ENCODE measurements around the gene CEBPA.

CEBPA gene

GRCh38 chr19:33273065-33273736, 29.1 kb downstream of the CEBPA start:
- no peak for DNase-seq
- H3K36me3 ChIP-seq (ENCODE audit: control insufficient read depth, insufficient read depth, low read length) = no peaks in the 10 kb centered on the region
- no peaks in the 10 kb centered on the region for H3K4me1 ChIP-seq (ENCODE audit: control insufficient read depth, insufficient read depth, low read length, poor library complexity, severe bottlenecking)
- no peaks in the 10 kb centered on the region for H3K27me3 ChIP-seq (replicated peaks; ENCODE audit: control insufficient read depth, insufficient read depth, low read length, poor library complexity, severe bottlenecking)
- no peak overlapping the region for H3K4me3 ChIP-seq (ENCODE audit: insufficient read depth, low read depth, low read length, poor library complexity, severe bottlenecking)
- H3K27ac ChIP-seq (ENCODE audit: insufficient read depth, low read length, poor library complexity, severe bottlenecking) = no peak overlapping the region
- H3K9me3 ChIP-seq (ENCODE audit: control insufficient read depth, low read length) = no peaks in the 10 kb centered on the region

GRCh38 chr19:33271246-33272021, 30.9 kb downstream of the CEBPA start:
- H3K4me1 ChIP-seq (ENCODE audit: control insufficient read depth, insufficient read depth, low read length, poor library complexity, severe bottlenecking) = no peaks in the 10 kb centered on the region

GRCh38 chr19:33270769-33271168, 31.6 kb downstream of the CEBPA start:
- Histone ChIP-seq H3K4me1 (ENCODE audit: control insufficient read depth, insufficient read depth, low read length, poor library complexity, severe bottlenecking) (no peaks in the 10 kb centered on the region), H3K4me3 (ENCODE audit: insufficient read depth, low read depth, low read length, poor library complexity, severe bottlenecking) (no peak overlapping the region), H3K27ac (ENCODE audit: insufficient read depth, low read length, poor library complexity, severe bottlenecking) (no peak overlapping the region), H3K9me3 (ENCODE audit: control insufficient read depth, low read length) (no peaks in the 10 kb centered on the region), H3K36me3 (ENCODE audit: control insufficient read depth, insufficient read depth, low read length) (no peaks in the 10 kb centered on the region), H3K27me3 (replicated peaks; ENCODE audit: control insufficient read depth, insufficient read depth, low read length, poor library complexity, severe bottlenecking) (no peaks in the 10 kb centered on the region)
- DNase-seq = no peak

More at GRCh38 chr19:33271246-33272021, 30.9 kb downstream of the CEBPA start:
- no peak overlapping the region for H3K27ac ChIP-seq (ENCODE audit: insufficient read depth, low read length, poor library complexity, severe bottlenecking)
- no peak for DNase-seq
- H3K4me3 ChIP-seq (ENCODE audit: insufficient read depth, low read depth, low read length, poor library complexity, severe bottlenecking) = no peak overlapping the region
- H3K36me3 ChIP-seq (ENCODE audit: control insufficient read depth, insufficient read depth, low read length) = no peaks in the 10 kb centered on the region
- H3K27me3 ChIP-seq (replicated peaks; ENCODE audit: control insufficient read depth, insufficient read depth, low read length, poor library complexity, severe bottlenecking) = no peaks in the 10 kb centered on the region
- no peaks in the 10 kb centered on the region for H3K9me3 ChIP-seq (ENCODE audit: control insufficient read depth, low read length)

GRCh38 chr19:33269016-33269415, 33.3 kb downstream of the CEBPA start:
- Histone ChIP-seq H3K27ac (ENCODE audit: insufficient read depth, low read length, poor library complexity, severe bottlenecking) (no peak overlapping the region), H3K4me3 (ENCODE audit: insufficient read depth, low read depth, low read length, poor library complexity, severe bottlenecking) (no peak overlapping the region), H3K36me3 (ENCODE audit: control insufficient read depth, insufficient read depth, low read length) (no peaks in the 10 kb centered on the region), H3K27me3 (replicated peaks; ENCODE audit: control insufficient read depth, insufficient read depth, low read length, poor library complexity, severe bottlenecking) (no peaks in the 10 kb centered on the region), H3K4me1 (ENCODE audit: control insufficient read depth, insufficient read depth, low read length, poor library complexity, severe bottlenecking) (no peaks in the 10 kb centered on the region), H3K9me3 (ENCODE audit: control insufficient read depth, low read length) (no peaks in the 10 kb centered on the region)
- no peak for DNase-seq

GRCh38 chr19:33268162-33268991, 34.0 kb downstream of the CEBPA start:
- H3K36me3 ChIP-seq (ENCODE audit: control insufficient read depth, insufficient read depth, low read length) = no peaks in the 10 kb centered on the region
- H3K4me1 ChIP-seq (ENCODE audit: control insufficient read depth, insufficient read depth, low read length, poor library complexity, severe bottlenecking) = no peaks in the 10 kb centered on the region
- DNase-seq = no peak
- H3K4me3 ChIP-seq (ENCODE audit: insufficient read depth, low read depth, low read length, poor library complexity, severe bottlenecking) = no peak overlapping the region
- H3K9me3 ChIP-seq (ENCODE audit: control insufficient read depth, low read length) = no peaks in the 10 kb centered on the region
- H3K27me3 ChIP-seq (replicated peaks; ENCODE audit: control insufficient read depth, insufficient read depth, low read length, poor library complexity, severe bottlenecking) = no peaks in the 10 kb centered on the region
- H3K27ac ChIP-seq (ENCODE audit: insufficient read depth, low read length, poor library complexity, severe bottlenecking) = no peak overlapping the region

GRCh38 chr19:33267706-33268105, 34.6 kb downstream of the CEBPA start:
- Histone ChIP-seq H3K27ac (ENCODE audit: insufficient read depth, low read length, poor library complexity, severe bottlenecking) (no peak overlapping the region), H3K9me3 (ENCODE audit: control insufficient read depth, low read length) (no peaks in the 10 kb centered on the region), H3K4me1 (ENCODE audit: control insufficient read depth, insufficient read depth, low read length, poor library complexity, severe bottlenecking) (no peaks in the 10 kb centered on the region), H3K36me3 (ENCODE audit: control insufficient read depth, insufficient read depth, low read length) (no peaks in the 10 kb centered on the region), H3K4me3 (ENCODE audit: insufficient read depth, low read depth, low read length, poor library complexity, severe bottlenecking) (no peak overlapping the region), H3K27me3 (replicated peaks; ENCODE audit: control insufficient read depth, insufficient read depth, low read length, poor library complexity, severe bottlenecking) (no peaks in the 10 kb centered on the region)
- no peak for DNase-seq

- Histone ChIP-seq H3K9me3 (ENCODE audit: control insufficient read depth, low read length) (no peaks in the 10 kb centered on the region), H3K27me3 (replicated peaks; ENCODE audit: control insufficient read depth, insufficient read depth, low read length, poor library complexity, severe bottlenecking) (no peaks in the 10 kb centered on the region), H3K36me3 (ENCODE audit: control insufficient read depth, insufficient read depth, low read length) (no peaks in the 10 kb centered on the region), H3K27ac (ENCODE audit: insufficient read depth, low read length, poor library complexity, severe bottlenecking) (no peak overlapping the region), H3K4me3 (ENCODE audit: insufficient read depth, low read depth, low read length, poor library complexity, severe bottlenecking) (no peak overlapping the region), H3K4me1 (ENCODE audit: control insufficient read depth, insufficient read depth, low read length, poor library complexity, severe bottlenecking) (no peaks in the 10 kb centered on the region)
- no peak for DNase-seq
Measured at GRCh38 chr19:33266974-33267484, 35.3 kb downstream of the CEBPA start.

- Histone ChIP-seq H3K9me3 (ENCODE audit: control insufficient read depth, low read length) (no peaks in the 10 kb centered on the region), H3K4me3 (ENCODE audit: insufficient read depth, low read depth, low read length, poor library complexity, severe bottlenecking) (no peak overlapping the region), H3K4me1 (ENCODE audit: control insufficient read depth, insufficient read depth, low read length, poor library complexity, severe bottlenecking) (peaks cover 5% of the 10 kb centered on the region), H3K27me3 (replicated peaks; ENCODE audit: control insufficient read depth, insufficient read depth, low read length, poor library complexity, severe bottlenecking) (no peaks in the 10 kb centered on the region), H3K27ac (ENCODE audit: insufficient read depth, low read length, poor library complexity, severe bottlenecking) (no peak overlapping the region), H3K36me3 (ENCODE audit: control insufficient read depth, insufficient read depth, low read length) (no peaks in the 10 kb centered on the region)
- DNase-seq = no peak
Measured at GRCh38 chr19:33264881-33265445, 37.4 kb downstream of the CEBPA start.

- H3K4me1 ChIP-seq (ENCODE audit: control insufficient read depth, insufficient read depth, low read length, poor library complexity, severe bottlenecking) = peaks cover 5% of the 10 kb centered on the region
- H3K27me3 ChIP-seq (replicated peaks; ENCODE audit: control insufficient read depth, insufficient read depth, low read length, poor library complexity, severe bottlenecking) = no peaks in the 10 kb centered on the region
- H3K36me3 ChIP-seq (ENCODE audit: control insufficient read depth, insufficient read depth, low read length) = no peaks in the 10 kb centered on the region
- no peak overlapping the region for H3K27ac ChIP-seq (ENCODE audit: insufficient read depth, low read length, poor library complexity, severe bottlenecking)
- H3K9me3 ChIP-seq (ENCODE audit: control insufficient read depth, low read length) = no peaks in the 10 kb centered on the region
- DNase-seq = no peak
- H3K4me3 ChIP-seq (ENCODE audit: insufficient read depth, low read depth, low read length, poor library complexity, severe bottlenecking) = no peak overlapping the region
Measured at GRCh38 chr19:33263325-33264023, 38.9 kb downstream of the CEBPA start.

All from effector memory CD4-positive, alpha-beta T cell (primary cell).